ENCODE results near the gene PLCD3.
A peak's percentile ranks its signal among the peaks of the same experiment; 100 is the strongest.

The PLCD3 gene

DNA sequence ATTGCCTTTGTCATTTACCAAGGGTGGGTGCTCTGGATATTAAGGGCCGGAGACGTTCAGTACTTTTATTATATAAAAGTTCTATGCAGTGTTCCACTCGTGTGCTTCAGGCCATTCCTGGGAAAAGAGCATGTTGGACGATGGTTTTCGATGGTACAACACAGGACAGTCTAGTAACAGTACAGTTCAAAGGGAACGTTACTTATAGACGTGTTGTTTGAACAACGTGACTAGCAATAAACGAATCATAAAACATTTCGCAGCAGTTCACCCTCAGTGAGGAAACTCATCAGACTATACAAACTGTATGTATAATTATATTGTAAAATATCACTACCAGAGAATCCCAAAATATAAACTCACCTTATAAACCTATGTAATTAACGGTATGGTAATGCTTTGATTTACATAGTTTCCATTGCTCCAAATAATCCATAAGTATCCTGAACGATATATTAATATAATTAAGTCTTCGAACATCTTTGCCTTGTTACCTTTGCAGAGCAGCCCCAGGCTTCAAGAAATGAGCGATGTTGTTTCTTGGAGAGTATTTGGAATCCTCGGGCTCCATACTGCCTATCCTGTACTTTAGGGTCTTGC lies 70.6 kb downstream of the PLCD3 start:
- in situ Hi-C loops (cut with HindIII; ENCODE audit: low sequenced_read_pairs): no loop called here
- peak overlapping the region; percentile 60 for H3K4me3 ChIP-seq (ENCODE audit: low read depth, low read length)
- DNase-seq (ENCODE audit: low read depth): no peak
- TF ChIP-seq CTCF (IDR thresholded peaks at IDR 0.05; ENCODE audit: low read depth, low read length, missing control alignments): no peak

- peak within 1 kb of the TSS; percentile 60 for H3K4me3 ChIP-seq (ENCODE audit: low read depth, low read length)
- peak; percentile 100 for DNase-seq (ENCODE audit: low read depth)
- in situ Hi-C loops (cut with HindIII; ENCODE audit: low sequenced_read_pairs): no loop called here
- no peak for TF ChIP-seq CTCF (IDR thresholded peaks at IDR 0.05; ENCODE audit: low read depth, low read length, missing control alignments)
These were observed 71.3 kb downstream of the PLCD3 start, which contains the start of gene NMT1 for GRCh38 chr17:45060797-45061605. Gene NMT1, plus strand, starts transcription at chr17:45061317. Its CDS starts 13 bp downstream, at chr17:45061330.

GRCh38 chr17:45060382-45060796 lies 71.9 kb downstream of the PLCD3 start:
- H3K4me3 ChIP-seq (ENCODE audit: low read depth, low read length): peak overlapping the region; percentile 60
- no peak for DNase-seq (ENCODE audit: low read depth)
- in situ Hi-C loops (cut with HindIII; ENCODE audit: low sequenced_read_pairs): no loop called here
- no peak for TF ChIP-seq CTCF (IDR thresholded peaks at IDR 0.05; ENCODE audit: low read depth, low read length, missing control alignments)
